ENCODE results near the gene CHGA.

The CHGA gene, protein sequence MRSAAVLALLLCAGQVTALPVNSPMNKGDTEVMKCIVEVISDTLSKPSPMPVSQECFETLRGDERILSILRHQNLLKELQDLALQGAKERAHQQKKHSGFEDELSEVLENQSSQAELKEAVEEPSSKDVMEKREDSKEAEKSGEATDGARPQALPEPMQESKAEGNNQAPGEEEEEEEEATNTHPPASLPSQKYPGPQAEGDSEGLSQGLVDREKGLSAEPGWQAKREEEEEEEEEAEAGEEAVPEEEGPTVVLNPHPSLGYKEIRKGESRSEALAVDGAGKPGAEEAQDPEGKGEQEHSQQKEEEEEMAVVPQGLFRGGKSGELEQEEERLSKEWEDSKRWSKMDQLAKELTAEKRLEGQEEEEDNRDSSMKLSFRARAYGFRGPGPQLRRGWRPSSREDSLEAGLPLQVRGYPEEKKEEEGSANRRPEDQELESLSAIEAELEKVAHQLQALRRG

DNA sequence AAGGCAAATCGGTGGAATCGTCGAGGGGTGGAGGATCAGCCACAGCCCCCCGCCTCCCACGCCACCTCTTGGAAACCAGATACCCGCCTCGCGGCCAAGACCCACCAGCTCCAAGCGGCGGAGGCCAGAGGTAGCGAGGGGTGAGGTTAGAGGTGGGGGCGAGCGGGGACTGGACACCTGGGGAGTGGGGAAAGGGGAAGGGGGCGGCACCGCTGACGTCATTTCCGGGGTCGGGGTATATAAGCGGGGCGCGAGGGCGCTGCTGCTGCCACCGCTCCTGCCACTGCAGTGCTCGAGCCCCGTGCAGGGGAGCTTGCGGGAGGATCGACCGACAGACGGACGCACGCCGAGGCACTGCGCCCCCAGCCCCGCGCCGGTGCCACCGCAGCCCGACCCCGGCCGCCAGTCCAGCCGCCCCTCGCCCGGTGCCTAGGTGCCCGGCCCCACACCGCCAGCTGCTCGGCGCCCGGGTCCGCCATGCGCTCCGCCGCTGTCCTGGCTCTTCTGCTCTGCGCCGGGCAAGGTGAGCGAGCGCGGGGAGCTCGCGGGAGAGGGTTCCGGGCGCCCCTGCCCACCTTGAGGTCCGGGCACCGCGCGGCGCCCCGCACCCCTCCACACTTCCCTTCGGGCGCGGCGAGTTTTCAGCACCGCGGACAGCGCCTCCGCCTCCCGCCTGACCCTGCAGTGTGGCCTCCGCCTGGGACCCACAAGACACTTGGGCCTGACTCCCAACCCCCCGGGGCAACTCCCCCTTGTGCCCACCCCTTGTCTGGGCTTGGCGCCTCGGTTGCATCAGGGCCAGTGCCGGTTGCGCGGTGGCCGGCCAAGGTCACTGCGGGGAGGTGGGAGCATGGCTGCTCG, at the start of gene CHGA:
Gene CHGA, plus strand, starts transcription at position 268 of the 861 bp plus-strand sequence. Its CDS starts 210 bp downstream, at position 478.
- peak; percentile 68 for DNase-seq (ENCODE audit: low spot score)
- no peak for FAIRE-seq

DNA sequence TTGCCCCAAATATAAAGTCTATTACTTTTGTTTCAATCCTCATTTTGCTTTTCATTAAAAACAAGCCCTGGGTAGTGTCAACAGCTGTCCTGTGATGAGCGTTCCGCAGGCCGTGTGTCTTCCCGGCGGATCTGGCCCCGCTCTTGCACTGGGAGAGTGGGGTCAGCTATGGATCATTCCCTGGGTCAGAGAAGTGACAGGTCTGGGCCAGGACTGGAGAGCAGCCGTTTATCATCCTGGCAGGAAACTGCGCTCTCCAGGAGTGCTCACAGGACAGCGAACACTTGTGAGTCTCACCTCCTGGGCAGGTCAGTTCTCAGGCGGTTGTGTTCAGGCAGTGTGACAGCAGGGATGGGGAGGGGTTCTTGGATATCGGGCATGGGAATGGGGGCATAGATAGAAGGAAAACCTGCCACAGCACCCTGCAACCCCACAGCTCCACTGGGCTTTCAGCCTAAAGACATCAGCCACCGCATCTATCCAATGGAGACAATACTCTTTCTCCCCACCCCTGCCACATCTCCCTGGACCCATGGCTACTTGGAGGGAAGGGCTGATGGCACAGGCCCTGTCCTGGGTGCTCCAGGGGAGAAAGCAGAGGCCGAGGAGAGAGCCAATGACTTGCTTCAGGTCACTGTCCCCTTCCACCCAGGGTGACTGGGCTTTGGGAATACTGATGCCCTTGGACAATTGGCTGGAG, 47.8 kb upstream of the CHGA start:
- FAIRE-seq (no peak), DNase-seq (ENCODE audit: low spot score) (no peak)

DNA sequence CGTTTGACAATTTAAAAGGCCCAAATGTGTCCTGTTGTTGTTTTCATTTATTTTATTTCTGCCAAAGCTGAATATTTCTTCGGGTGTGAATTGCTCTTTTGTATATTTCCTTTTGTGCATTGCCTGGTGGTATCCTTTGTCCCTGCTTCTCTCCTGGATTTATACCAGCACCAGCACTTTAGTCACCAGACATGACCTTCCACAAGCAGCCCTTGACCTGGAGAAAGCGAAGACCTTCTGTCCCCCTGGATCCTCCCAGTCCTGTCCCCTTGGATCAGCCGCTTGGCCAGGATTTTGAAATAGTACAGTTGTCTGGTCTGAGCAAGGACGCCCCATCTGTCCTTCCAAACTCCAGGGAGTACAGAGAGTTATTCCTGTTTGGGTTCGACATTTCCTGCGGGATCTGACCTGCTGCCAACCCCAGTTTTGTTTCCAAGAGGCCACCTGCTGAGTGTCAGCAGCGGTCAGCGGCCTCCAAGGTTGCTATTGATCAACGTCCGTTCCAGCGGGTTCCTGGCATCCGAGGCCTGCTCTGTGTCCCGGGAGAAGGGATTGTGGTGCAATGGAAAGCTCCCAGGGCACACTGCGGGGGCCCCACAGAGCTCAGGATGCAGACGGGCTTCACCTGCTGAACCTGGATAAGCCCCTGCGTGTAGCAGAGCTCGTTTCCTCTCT, 45.1 kb upstream of the CHGA start:
- DNase-seq (ENCODE audit: low spot score): no peak
- no peak for FAIRE-seq

DNA sequence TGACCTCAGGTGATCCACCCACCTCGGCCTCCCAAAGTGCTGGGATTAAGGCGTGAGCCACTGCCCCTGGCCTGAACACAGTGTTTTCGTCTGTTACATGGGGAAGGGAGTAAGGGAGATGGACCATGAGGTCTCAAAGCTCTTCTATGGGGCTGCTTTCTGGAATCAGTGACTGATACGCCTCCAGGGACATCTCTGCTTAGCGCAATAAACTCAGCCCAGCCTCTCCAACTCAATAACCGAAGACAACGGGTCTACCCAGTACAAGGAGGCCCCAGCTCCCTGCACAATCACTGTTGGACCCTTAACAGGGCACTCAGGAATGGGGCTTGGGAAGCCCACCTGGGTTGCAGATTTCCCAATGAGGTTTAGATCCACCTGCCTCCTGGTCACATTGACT, 42.6 kb upstream of the CHGA start:
- DNase-seq (ENCODE audit: low spot score): no peak

DNA sequence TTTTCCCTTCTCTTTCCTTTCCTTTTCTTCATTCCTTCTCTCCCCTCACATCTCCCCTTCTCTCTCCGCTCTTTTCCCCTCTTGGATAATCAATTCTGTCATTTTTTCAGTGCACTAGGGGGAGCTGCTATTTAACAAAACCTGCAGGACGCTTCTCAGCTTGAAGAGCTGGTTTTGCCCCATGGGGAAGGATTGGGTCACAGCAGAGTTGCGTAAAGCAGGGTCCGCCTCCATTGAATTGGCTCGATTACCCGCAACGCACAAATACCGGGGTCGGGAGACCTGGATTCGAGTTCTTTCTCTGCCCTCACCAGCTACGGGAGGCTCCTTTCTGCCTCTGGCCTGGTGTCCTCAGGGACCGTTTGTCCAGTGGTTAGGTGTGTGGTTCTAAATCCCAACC, 42.1 kb upstream of the CHGA start:
- FAIRE-seq: no peak
- DNase-seq (ENCODE audit: low spot score): no peak

More for the DNA sequence above, 42.6 kb upstream of the CHGA start:
- FAIRE-seq: no peak

DNA sequence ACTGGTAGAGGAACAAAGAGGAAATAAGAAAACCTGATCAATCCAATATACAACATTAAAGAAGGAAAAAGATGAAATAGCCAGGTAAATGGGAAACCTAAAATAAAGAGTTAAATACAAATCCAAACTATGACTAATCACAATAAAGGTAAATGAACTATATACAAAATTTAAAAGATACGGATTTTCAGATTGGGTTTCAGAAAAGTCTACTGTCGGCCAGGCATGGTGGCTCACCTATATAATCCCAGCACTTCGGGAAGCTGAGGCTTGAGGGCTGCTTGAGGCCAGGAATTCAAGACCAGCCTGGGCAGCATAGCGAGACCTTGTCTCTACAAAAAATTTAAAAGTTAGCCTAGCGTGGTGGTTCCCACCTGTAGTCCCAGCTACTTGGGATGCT, 39.9 kb upstream of the CHGA start:
- no peak for DNase-seq (ENCODE audit: low spot score)
- no peak for FAIRE-seq

DNA sequence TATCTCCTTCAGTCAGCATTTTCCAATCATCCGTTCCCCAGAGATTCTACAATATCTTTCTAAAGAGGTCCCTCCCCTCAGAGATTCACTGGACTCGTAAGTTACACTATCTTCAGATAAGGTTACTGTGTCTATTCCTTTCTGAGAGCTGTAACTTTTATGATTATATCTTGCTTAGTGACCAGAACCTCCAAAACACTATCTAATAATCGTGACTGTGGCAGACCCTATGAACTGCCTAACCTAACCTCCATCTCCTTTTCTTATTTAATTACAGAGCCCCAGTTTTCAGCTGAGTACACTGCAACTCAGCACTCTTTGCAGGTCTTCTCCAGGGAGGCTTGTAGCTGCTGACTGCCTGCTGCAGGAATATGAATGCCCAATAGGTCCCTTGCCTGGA, 38.5 kb upstream of the CHGA start:
- FAIRE-seq: no peak

DNA sequence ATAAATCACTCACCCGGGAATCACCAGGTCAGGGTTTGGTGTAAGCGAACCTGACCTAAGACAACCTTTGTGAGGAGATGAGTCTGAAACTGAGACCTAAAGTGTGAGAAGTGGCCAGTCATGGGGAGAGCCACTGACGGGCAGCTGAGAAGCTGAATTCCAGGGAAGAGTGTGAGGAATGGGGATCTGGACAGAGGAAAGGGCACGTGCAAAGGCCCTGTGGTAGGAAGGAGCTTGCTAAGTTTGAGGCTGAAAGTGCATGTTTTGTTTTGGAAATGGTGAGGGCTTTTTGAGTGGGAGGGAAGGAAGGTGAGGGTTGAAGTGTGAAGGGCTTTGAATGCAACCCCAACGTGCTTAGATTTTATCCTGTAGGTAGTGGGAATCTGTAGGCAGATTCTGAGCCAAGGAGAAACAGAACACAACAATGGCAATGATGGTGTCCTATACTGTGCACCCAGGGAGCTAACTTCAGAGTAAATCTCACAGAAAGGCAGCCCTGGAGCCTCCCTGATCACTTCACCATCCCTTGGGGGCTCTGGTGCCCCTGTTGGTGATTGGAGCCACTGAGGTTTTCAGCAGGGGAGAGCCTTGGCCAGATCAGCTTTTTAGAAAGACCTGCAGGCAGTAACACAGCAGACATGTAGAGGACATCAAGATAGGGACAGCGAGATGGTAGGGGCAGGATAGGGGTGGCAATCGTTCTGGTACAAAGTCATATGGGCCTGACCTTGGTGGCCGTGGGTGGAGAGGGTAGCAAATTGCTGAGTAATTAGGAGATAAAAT, 37.5 kb upstream of the CHGA start:
- DNase-seq (ENCODE audit: low spot score) (no peak), FAIRE-seq (no peak)

More for the DNA sequence above, 38.5 kb upstream of the CHGA start:
- DNase-seq (ENCODE audit: low spot score): no peak

DNA sequence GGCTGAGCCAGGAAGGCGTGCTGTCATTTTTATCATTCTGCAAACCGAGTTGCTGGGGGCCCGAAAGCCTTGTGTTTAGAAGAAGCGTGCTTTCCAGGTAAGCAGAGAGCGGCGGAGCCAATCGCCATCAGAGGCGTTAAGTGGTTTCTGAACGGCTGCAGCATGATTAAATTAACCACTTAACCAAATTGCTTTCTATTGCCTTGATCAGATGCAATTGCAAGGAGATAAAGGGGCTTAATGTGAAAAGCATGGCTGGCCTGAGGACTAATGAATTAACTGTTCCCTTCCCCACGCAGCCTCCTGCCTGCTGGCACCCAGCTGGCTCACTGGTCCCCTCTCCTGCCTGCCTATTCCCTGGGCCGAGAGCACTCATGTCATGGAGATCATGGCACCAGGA, 36.6 kb upstream of the CHGA start:
- DNase-seq (ENCODE audit: low spot score): no peak
- no peak for FAIRE-seq

DNA sequence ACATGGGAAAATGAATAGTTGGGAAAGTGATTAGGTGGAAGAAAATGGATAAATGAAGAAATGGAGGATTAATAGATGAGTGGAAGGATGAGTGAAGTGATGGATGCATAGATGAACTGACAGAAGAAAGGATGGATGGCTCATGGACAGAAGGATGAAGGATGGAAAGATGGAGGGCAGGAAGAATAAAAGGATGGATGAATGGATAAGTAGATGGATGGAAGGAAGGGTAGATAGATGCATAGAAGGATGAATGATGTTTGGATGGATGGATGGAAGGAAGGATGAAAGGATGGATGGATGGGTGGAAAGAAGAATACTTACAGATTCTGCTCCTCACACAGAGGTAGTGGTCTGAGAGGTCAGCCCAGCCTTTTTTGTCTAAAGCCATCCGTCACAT, 35.8 kb upstream of the CHGA start:
- DNase-seq (ENCODE audit: low spot score): no peak
- FAIRE-seq: no peak

DNA sequence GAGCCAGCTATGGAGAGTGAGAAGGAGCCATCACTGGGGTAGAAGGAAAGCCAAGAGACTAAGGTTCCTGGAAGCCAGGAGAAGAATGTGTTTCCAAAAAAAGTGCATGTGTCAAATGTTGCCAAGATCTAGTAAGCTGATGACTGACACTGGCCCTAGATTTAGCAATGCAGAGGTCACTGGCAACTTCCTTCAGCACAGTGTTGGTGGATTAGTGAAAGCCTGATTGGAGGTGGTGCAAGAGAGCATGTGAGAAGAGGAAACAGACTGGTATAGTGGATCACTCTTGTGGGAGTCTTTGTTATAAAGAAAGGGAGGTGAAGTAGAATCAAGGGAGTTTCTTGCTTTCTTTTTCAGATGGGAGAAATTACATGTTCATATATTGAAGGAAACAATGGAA, 34.1 kb upstream of the CHGA start:
- no peak for DNase-seq (ENCODE audit: low spot score)
- no peak for FAIRE-seq

DNA sequence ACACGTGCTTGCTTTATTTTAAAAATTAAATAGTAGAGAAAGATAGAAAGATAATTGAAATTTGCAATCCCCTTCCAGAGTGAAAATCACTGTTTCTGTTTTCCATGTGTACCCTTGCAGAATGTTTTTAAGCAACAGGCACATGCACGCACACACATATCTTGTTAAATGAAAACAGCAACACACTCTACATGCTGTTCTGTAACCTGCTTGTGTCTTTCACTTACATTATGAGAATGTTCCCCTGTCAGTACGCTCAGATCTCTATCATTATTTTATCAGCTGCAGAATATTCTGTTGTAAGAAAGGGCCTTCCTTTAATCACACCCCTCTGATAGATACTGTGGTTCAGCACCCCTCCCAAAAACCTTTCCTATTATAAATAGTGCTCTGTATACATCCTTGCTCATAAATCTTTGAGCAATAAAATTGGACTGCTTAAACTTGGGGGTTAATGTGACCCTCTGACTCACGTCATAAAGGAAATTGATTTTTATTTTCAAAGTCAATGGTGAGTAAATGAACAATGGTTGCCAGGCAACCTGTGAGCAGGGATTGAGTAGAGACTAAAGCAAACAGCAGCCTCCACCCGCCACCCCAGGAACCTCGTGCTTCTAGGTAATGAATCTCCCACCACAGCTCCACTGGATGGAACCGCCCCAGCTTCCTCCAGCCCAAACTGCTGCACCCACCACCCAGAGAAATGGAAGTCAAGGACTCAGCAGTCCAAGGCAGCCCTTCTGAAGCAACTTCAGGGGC, 31.9 kb upstream of the CHGA start:
- FAIRE-seq: no peak
- no peak for DNase-seq (ENCODE audit: low spot score)

DNA sequence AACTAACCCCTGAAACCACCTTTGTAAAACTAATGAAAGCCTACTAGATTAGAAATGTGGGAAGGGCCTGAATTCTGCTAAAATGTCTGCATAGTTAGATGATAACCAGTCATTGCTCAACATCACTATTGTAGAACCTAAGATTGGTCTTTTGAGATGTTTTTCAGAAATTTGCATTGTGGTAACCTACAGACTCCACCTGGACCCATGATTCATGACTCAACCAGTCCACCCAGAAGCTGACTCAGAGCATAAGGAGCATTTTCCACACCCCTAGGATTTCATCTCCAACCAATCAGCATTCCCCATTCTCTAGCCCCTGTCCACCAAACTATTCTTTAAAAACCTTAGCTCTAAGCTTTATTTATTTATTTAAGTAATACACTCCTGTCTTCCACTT, 30.4 kb upstream of the CHGA start:
- no peak for DNase-seq (ENCODE audit: low spot score)
- FAIRE-seq: no peak

DNA sequence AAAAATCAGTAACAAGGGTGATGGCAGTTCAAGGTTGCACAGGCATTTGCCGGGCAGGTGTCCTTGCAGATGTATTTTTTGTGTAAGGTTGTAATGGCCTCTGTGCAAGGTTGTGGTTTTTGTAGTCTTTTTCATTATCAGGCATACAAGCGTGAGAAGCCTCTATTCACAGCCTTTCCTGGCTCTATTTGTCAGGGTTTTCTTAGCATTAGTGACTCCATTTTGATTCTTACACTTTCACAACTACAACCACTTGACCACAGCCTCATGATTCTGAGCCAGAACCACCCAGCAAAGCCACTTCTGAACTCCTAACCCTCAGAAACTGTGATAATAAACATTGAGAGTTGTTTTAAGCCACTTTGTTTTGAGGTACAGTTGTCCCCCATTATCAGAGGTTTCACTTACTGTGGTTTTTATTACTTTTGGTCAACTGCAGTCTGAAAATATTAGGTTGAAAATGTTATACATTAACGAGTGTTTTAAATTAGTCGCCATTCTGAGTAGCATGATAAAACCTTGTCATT, 27.5 kb upstream of the CHGA start:
- FAIRE-seq: no peak
- no peak for DNase-seq (ENCODE audit: low spot score)

DNA sequence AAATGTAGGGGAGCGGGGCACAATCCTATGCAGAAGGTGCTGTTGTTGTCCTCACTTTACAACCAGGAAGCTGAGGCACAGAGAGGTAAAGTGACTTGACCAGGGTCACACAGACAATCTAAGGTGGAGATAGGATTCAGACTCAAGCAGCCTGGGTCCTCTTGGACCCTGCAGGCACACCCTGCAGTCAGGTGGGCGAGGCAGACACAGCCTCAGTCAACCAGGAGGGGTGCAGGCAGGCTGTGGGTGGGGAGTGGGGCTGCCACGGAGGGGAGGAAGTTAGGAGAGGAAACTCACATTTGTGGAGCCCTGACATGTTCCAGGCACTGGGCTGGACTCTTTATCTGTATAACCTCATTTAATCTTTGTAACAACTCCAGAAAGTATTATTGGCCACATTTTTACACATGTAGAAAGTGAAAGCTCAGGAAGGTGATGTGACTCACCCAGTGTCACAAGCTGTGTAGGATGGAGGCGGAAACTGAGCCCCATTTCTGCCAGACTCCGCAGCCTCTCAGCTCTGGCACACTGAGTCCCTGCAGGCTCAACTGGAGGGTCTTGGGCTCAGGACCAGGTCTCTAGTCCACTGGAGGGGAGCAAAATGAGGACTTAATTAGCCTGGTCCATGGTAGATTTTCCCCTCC, 24.9 kb upstream of the CHGA start:
- FAIRE-seq (no peak), DNase-seq (ENCODE audit: low spot score) (no peak)

DNA sequence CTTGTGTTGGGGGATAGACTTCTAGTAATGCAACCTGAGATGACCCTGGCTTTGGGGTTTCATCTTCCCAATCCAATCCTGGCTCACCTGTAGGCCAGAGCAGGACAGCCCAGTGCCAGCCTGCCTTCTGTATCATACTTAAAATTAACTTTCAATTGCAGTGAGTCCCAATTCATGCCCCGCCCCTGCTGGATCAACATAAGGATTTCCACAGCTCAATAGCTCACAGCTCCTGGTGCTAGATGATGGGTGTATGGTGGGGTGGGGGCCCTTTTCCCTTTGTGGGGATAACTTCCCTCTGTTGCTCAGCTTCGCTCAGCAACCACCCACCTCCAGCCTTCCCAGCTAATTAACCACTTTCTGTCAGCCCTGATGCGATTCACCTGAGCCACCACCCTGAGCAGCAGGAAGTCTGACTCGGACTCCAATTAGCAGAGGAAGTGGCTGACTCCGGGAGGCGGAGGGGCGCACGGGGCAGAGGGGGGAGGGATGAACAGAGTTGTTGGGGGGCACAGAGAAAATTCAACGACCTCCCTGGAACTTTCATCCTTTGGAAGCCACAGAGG, 24.3 kb upstream of the CHGA start:
- no peak for DNase-seq (ENCODE audit: low spot score)
- no peak for FAIRE-seq

DNA sequence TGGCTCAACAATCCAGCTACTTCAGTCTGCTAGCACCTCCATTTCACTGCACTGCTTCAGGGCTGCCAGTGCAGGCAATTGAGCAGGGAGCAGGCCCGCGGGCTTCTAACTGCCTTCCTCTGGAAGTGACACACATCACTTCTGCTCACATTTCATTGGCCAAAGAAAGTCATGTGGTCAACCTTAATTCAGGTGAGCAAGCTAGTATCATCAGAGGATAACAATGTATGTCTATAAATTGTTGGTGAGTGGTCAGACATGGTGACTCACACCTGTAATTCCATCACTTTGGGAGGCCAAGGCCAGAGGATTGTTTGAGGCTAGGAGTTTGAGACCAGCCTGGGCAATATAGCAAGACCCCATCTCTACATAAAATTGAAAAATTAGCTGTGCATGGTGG, 22.3 kb upstream of the CHGA start:
- FAIRE-seq (no peak), DNase-seq (ENCODE audit: low spot score) (no peak)

DNA sequence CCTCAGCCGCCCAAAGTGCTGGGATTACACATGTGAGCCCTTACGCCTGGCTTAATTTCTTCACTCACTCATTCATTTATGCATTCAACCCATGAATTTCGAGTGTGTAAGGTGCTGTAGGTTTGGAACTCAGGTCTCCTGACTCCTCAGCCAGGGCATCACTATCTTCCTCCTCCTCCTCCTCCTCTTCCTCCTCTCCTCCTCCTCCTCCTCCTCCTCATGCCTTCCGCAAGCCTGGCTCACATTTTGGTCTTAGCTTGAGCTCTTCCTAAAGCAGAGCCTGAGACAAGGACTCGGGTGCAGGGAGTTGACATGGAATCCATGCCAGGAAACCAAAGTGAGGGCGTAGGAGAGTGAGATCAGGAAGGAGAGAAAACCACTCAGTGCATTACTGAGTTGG, 20.8 kb upstream of the CHGA start:
- FAIRE-seq (no peak), DNase-seq (ENCODE audit: low spot score) (no peak)

DNA sequence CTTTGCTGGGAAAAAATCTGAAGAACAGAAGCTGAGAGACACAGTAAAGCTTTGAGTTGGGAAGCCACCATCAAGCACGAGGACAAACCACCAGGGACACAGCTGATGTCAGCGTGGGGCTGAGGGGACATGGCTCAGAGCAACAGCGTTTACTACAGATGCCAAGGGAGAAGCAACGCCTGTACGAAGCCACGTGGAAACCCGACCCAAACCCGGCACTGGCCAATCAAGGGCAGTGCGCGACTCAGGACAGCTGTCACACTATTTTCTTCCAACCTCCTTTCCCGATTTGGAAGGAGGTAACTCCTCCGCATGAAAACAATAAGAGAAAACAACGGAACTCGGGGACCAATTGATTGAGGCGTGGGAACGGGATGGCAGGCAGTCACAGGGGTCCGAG, 20.2 kb upstream of the CHGA start:
- FAIRE-seq: no peak

More for the DNA sequence above, 20.2 kb upstream of the CHGA start:
- no peak for DNase-seq (ENCODE audit: low spot score)
